GM21786 (cell line): ENCODE results near the gene RNF26.

ENCODE experiments used
- ATAC-seq: cut with Tn5 transposase; IDR thresholded peaks from one replicate; pipeline ENCODE4 v1.9.1; 2021; ENCODE audit not compliant: unreplicated experiment

Gene RNF26

DNA sequence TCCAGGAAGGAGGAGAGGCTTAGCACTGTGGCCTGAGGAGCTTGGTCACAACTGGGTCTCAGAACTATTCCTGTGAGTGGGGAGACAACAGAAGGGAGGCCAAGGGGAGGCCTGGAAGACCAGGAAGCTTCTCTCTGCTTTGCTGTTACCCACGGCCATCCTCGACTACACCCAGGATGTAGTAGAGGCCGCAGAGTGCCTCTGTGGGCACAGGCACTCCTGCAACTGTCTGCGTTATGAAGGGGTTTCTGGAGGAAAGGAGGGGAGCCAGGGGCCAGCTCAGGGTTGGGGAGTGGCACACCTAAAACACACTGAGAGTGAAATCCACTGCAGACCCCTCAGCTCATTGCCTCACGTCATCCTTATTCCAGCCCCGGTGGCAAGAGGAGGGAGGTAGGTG is 16.0 kb downstream of the RNF26 start:
- ATAC-seq = no peak

- no peak for ATAC-seq
Measured at GRCh38 chr11:119351232-119351631, 16.9 kb downstream of the RNF26 start.

GRCh38 chr11:119352857-119353260 is 18.5 kb downstream of the RNF26 start:
- ATAC-seq = no peak

- no peak for ATAC-seq
Measured at GRCh38 chr11:119355091-119355843, 20.9 kb downstream of the RNF26 start.

DNA sequence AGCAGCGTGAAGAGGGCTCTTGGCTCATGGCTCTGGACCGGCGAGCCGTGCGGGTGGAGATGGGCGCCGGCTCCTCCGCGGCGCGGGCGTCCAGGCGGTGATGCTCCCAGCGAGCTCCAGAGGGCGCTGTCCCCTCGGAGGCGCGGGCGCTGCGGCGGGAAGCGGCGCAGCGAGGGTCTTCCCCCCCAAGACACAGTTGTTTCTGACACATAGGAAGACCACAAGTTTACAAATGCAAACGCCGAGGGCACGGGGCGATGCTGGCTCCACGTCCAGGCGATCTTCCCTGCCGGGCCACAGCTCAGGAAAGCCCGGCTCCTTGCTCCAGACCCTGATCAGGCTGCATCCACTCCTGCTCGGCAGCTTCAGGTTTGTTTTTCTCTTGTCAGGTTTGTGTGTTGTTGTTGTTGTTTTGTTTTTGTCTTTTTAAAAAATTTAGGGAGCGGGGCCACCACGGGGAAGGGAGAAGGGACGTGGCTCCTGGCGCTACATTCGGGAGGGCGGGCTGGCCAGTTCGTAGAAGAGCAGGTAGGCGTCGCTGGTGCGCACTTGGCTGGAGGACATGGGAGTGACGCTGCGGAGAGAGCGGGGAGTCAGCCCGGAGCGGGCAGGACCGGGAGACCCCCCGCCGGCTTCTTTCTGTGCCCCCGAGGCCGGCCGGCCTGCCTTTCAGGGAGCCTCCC is 22.2 kb downstream of the RNF26 start:
- ATAC-seq = peak; percentile 68

GRCh38 chr11:119357074-119357473 is 22.7 kb downstream of the RNF26 start:
- no peak for ATAC-seq

- ATAC-seq = no peak
Measured at GRCh38 chr11:119359365-119360214, 25.3 kb downstream of the RNF26 start.

GRCh38 chr11:119361056-119361787 is 26.9 kb downstream of the RNF26 start:
- no peak for ATAC-seq

DNA sequence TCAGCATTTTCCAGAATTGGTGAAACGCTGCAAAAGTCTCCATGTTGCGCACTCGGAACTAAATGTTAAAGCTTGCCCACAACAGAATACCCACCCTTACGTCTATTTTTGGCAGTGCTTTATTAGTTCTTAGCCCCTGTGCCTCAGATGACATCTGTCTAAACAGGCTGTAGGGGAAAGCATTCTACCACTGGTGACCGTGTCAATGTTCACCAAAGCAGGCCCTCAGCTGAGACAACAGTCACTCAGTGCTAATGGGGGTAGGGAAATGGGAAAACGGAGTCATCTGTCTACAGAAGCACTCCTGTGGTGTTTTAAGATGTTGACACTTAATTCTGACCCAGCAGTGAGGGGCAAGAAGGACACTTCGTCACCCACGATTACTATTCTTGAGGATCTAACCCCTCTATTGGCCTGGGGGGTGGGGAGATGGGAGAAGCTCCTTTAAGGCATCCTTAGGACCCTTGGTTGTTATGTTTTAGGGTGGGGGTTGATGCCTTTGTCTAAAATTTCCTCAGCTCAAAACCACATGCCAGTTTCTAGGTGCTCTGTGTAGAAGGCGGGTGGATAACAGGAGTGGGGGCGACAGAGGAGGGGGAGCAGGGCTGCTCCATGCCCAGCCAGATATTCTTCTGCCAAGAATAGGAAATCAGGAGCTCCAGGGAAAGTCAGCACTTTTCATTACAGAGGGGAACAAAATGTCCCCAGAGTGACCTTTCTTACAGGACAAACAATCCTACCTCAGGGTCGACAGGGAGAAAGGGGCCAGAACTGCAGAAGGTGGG is 27.8 kb downstream of the RNF26 start:
- ATAC-seq = no peak

DNA sequence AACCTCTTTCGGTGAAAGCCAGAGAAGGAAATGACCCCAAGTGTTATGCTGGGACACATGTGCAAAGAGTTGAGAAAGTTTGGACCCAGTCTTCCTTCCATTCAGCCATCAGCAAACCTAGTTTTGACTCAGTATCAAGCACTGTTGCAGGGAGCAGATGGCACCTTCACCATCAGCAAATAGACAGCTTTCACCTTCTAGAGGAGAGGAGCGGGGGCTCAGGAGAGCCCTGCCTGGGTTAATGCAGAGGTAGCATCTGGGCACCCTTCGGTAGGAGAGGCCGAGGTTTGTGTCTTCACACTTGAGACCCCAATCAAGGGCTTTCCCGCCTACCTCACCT is 28.4 kb downstream of the RNF26 start:
- ATAC-seq = no peak

DNA sequence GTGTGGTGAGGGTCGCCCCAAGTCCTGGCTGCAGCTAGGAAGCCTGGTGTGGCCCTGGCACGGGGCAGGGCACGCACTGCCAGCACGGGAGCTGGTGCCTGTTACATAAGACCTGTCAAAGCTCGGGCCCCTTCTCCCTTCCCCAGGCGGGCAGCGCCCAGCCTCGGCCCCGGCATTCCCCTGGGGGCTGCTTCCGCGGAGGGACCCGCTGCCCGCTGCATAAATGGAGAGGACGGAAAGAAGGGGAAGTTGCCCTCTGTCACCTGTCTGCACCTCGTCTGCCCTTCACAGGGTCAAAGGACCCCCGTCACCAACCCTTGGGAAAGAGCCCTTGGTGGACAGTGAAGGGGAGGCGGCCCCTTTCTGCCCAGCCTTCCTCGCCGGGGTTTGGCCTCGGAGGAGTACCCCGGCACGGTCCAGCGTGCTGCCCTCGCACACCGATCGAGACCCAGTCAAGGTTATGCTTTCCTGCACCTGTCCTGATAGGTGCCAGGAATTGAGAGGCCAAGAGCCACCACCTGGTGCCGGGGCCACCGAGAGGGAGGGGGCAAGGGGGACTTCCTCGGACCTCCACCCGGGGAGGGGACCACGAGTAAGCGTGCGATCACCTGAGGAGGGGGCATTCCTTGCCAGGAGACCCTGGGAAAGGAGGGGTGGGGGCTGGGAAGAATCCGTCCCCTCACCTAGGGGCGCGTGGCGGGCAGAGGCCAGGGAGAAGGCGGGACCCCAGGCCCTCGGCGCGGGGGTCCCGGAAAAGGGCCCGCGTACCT is 28.9 kb downstream of the RNF26 start:
- ATAC-seq = no peak

- no peak for ATAC-seq
Measured at GRCh38 chr11:119363851-119364590, 29.7 kb downstream of the RNF26 start.

- ATAC-seq = no peak
Measured at GRCh38 chr11:119365071-119365591, 30.8 kb downstream of the RNF26 start.

DNA sequence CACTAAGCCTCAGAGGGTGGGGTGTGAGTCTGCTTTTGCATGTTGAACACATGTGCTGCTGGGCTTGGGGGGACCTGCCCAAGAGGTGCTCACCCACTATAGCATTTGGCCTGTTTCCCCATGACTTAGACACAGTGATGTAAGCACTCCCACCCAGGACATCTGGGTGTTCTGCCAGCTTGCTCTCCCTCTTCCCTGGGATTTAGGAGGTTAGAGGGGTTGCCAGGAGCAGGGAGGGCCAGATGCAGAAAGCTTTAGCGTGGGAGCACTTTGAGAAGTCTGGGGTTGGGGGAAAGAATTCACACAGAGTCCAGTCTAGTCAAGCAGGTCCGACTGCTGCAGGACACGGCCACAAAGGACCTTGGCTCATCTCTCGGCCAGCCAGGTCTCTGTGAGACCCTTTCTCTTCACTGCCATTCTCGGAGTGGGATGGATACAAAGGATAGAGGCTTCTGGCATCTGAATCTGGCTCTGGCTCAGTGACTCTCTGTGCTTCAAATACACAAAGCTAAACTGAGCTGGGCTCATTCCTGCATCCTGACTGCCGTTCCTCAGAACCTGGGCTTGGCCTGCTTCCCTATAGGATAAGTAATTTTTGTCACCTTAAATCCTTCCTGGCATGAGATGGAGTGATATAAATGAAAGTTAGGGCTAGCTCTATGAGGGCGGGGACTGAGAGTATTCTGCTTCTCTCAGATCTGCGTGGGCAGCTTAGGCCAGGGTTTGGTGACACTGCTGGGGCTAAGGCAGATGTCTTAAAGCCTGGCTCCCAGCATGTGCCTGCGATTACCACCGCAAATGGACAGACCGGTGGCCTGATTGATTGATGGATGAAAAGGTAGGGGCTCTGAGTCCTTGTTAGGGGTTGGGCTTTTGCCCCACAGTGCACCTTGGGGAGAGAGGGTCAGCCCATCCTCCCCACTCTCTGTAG is 32.6 kb downstream of the RNF26 start:
- no peak for ATAC-seq

GRCh38 chr11:119367661-119368120 is 33.4 kb downstream of the RNF26 start:
- ATAC-seq = no peak

- no peak for ATAC-seq
Measured at GRCh38 chr11:119368121-119369034, 34.1 kb downstream of the RNF26 start.
